Neutrophil (primary cell): ENCODE data around the gene CFAP54.
A peak's percentile ranks its signal among the peaks of the same experiment; 100 is the strongest.

Experiments used
- H3K27ac ChIP-seq: fragments of 200-600 bp; sonication (generic); 2 replicates; pipeline ENCODE4 v1.5.1; 2016; ENCODE audit warnings: mild to moderate bottlenecking, moderate library complexity
- H3K27me3 ChIP-seq: fragments of 200-600 bp; sonication (generic); 2 replicates; pipeline ENCODE4 v1.6.0; 2016; ENCODE audit warnings: mild to moderate bottlenecking
- H3K36me3 ChIP-seq: fragments of 200-600 bp; sonication (generic); 2 replicates; pipeline ENCODE4 v1.5.1; 2017
- H3K4me1 ChIP-seq, 2 experiments: fragments of 200-600 bp in 1 of 2; sonication (generic) in 1 of 2; 1 replicate in 1 of 2; 2 replicates in 1 of 2; pipeline versions ENCODE4 v1.5.1 to v1.6.1; 2013 to 2016; ENCODE audit warnings: low read depth in 1 of 2, low read length in 1 of 2, mild to moderate bottlenecking in 1 of 2, moderate library complexity in 1 of 2; ENCODE audit not compliant: control insufficient read depth in 1 of 2, insufficient read depth in 1 of 2
- H3K4me3 ChIP-seq, 2 experiments: fragments of 200-600 bp in 1 of 2; sonication (generic) in 1 of 2; 1 replicate in 1 of 2; 2 replicates in 1 of 2; pipeline ENCODE4 v1.5.1; 2013 to 2016; ENCODE audit warnings: low read depth in 1 of 2, low read length in 1 of 2, mild to moderate bottlenecking in 1 of 2, moderate library complexity in 1 of 2
- H3K9me3 ChIP-seq: fragments of 200-600 bp; sonication (generic); 2 replicates; pipeline ENCODE4 v1.5.1; 2016
- CTCF ChIP-seq: fragments of 200-600 bp; sonication (generic); IDR thresholded peaks from 2 replicates; pipeline ENCODE4 v1.5.1; 2016; ENCODE audit warnings: antibody characterized with exemption

CFAP54 gene

GRCh38 chr12:96503976-96504375, 14.6 kb downstream of the CFAP54 start:
- H3K27me3 ChIP-seq: no peaks in the 10 kb centered on the region
- H3K4me1 ChIP-seq: peaks cover 33 to 48% of the 10 kb centered on the region in 2 experiments
- H3K9me3 ChIP-seq: no peaks in the 10 kb centered on the region
- TF ChIP-seq CTCF: no peak
- no peak overlapping the region for H3K4me3 ChIP-seq
- H3K36me3 ChIP-seq: no peaks in the 10 kb centered on the region
- H3K27ac ChIP-seq: peak overlapping the region; percentile 30

GRCh38 chr12:96506776-96507175, 17.4 kb downstream of the CFAP54 start:
- Histone ChIP-seq H3K27ac (no peak overlapping the region), H3K36me3 (no peaks in the 10 kb centered on the region), H3K27me3 (no peaks in the 10 kb centered on the region), H3K9me3 (no peaks in the 10 kb centered on the region), H3K4me3 (no peak overlapping the region), H3K4me1 (peaks cover 16 to 25% of the 10 kb centered on the region in 2 experiments)
- no peak for TF ChIP-seq CTCF

GRCh38 chr12:96510306-96510764, 21.0 kb downstream of the CFAP54 start:
- no peak overlapping the region for H3K4me3 ChIP-seq
- no peak overlapping the region for H3K27ac ChIP-seq
- H3K27me3 ChIP-seq: no peaks in the 10 kb centered on the region
- no peak for TF ChIP-seq CTCF
- H3K36me3 ChIP-seq: no peaks in the 10 kb centered on the region
- H3K4me1 ChIP-seq: peaks cover 2 to 3% of the 10 kb centered on the region in 2 experiments
- H3K9me3 ChIP-seq: no peaks in the 10 kb centered on the region

- Histone ChIP-seq H3K36me3 (no peaks in the 10 kb centered on the region), H3K9me3 (no peaks in the 10 kb centered on the region), H3K4me3 (no peak overlapping the region), H3K4me1 (peaks cover 4 to 7% of the 10 kb centered on the region in 2 experiments), H3K27ac (no peak overlapping the region), H3K27me3 (no peaks in the 10 kb centered on the region)
- no peak for TF ChIP-seq CTCF
Observed at GRCh38 chr12:96513166-96513565, 23.8 kb downstream of the CFAP54 start.

- no peaks in the 10 kb centered on the region for H3K36me3 ChIP-seq
- peaks cover 4 to 7% of the 10 kb centered on the region in 2 experiments for H3K4me1 ChIP-seq
- no peak overlapping the region for H3K27ac ChIP-seq
- TF ChIP-seq CTCF: no peak
- H3K4me3 ChIP-seq: no peak overlapping the region
- no peaks in the 10 kb centered on the region for H3K9me3 ChIP-seq
- H3K27me3 ChIP-seq: no peaks in the 10 kb centered on the region
Observed at GRCh38 chr12:96513681-96514080, 24.3 kb downstream of the CFAP54 start.

- TF ChIP-seq CTCF: no peak
- H3K27me3 ChIP-seq: no peaks in the 10 kb centered on the region
- no peaks in the 10 kb centered on the region for H3K36me3 ChIP-seq
- no peaks in the 10 kb centered on the region for H3K9me3 ChIP-seq
- peaks cover 4 to 7% of the 10 kb centered on the region in 2 experiments for H3K4me1 ChIP-seq
- no peak overlapping the region for H3K4me3 ChIP-seq
- no peak overlapping the region for H3K27ac ChIP-seq
Observed at GRCh38 chr12:96514328-96514727, 25.0 kb downstream of the CFAP54 start.
